ENCODE results near the gene HOXB9. TPM values are rescaled to one million over a fixed set of nuclear protein-coding genes. Genes with fewer than 3 reads are reported as not detected.

Gene HOXB9
- total and polyA plus RNA-seq, 10 of the 15 experiments (the other 5 are each of a cell fraction or from before 2014, with no cell fraction given): 0.01 to 0.49 (median 0.09) TPM; not detected in 5

DNA sequence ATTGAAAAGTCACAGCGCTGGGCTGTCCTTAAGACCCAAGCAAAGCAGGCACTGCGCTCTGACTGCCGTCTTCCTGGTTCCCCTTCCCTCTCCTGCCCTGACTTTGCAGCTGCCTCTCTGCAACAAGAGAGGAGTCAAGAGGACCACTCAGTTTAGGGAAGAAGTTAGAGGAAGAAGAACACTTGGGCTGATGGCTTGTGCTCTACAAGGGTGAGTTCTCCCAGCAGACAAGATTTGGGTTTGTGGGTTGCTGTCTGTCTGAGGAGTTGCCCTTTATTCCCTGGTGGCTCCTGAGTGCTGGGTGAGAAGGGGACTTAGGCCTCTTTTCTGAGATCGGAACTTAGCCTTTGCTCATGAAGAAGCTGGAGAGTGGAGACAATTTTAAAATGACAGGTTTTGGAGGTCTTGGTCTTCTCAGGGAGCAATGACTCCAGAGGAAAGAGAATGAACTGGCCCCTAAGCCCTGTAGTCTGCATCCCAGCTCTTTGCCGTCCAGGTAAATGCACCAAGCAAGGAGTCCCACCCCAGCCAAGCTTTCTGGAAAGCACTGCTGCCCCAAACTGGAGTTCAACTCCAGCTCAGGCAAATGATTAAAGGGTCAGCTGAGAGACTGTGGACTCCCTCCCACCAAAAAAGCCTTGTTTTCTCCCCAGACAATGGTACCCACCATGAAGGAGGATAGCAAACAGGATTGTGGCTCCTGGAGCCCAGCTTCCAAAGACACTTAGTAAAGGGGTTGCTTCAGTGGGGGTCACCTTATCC is 2.7 kb upstream of the HOXB9 start:
- no peaks in the 10 kb centered on the region for H3K79me2 ChIP-seq (ENCODE audit: control insufficient read depth, insufficient read depth, low read length)
- H3K9ac ChIP-seq (ENCODE audit: control insufficient read depth, insufficient read depth, low read length): no peak overlapping the region
- TF ChIP-seq NFYA (IDR thresholded peaks at IDR 0.05; ENCODE audit: borderline replicate concordance, low read depth, low read length): no peak
- TF ChIP-seq TAF1 (IDR thresholded peaks at IDR 0.05; ENCODE audit: borderline replicate concordance, low read depth, low read length): no peak
- TF ChIP-seq EGR1 (IDR thresholded peaks at IDR 0.05; ENCODE audit: borderline replicate concordance in 1 of 2, low read depth in 2 of 2, low read length in 2 of 2): no peak
- no peak for TF ChIP-seq TBL1XR1 (IDR thresholded peaks at IDR 0.05; ENCODE audit: low read depth, low read length)
- TF ChIP-seq SRF (IDR thresholded peaks at IDR 0.05; ENCODE audit: low read depth in 2 of 2, low read length in 2 of 2): no peak
- no peak for TF ChIP-seq NFIC (IDR thresholded peaks at IDR 0.05; ENCODE audit: low read depth, low read length)
- no peak for TF ChIP-seq HDAC6 (IDR thresholded peaks at IDR 0.05; ENCODE audit: unreplicated experiment)
- no peak for TF ChIP-seq PAX8 (IDR thresholded peaks at IDR 0.05)
- TF ChIP-seq ZBED1 (IDR thresholded peaks at IDR 0.05; ENCODE audit: borderline replicate concordance): no peak
- no peak overlapping the region for H2AFZ ChIP-seq (ENCODE audit: control insufficient read depth, low read depth, low read length)
- ChIA-PET CTCF (interaction anchor here (0.8 to 1.7 kb wide), 5 partner anchors 10 to 49 kb away, joined by 3 to 4 read pairs (median 3); partner anchors contain the start of gene HOXB5), RAD21 (ENCODE audit: unreplicated experiment) (no interaction called here), POLR2A (no interaction called here), SMC1A (ENCODE audit: uncharacterized antibody, unreplicated experiment) (no interaction called here)
- ATAC-seq (no peak), DNase-seq (ENCODE audit: low read depth, low spot score) (no peak), FAIRE-seq (no peak)
- H3K4me2 ChIP-seq (ENCODE audit: control insufficient read depth, insufficient read depth): no peak overlapping the region
- in situ Hi-C loops (cut with MboI) (loop anchor here (10.0 kb wide), 1 partner anchor 784 kb away; the partner anchor contains the start of gene SCRN2), intact Hi-C loops (cut with micrococcal nuclease; ENCODE audit: unreplicated experiment) (no loop called here)
- H4K20me1 ChIP-seq (ENCODE audit: control insufficient read depth, insufficient read depth): no peaks in the 10 kb centered on the region
- H3K36me3 ChIP-seq (ENCODE audit: control insufficient read depth in 2 of 2, insufficient read depth in 2 of 2, low read length in 1 of 2): no peaks in the 10 kb centered on the region; a peak in 1 of 4 replicates
- no peak overlapping the region for H3K4me3 ChIP-seq
- H3K27me3 ChIP-seq (replicated peaks in 1 of 2; ENCODE audit: control insufficient read depth in 2 of 2, insufficient read depth in 2 of 2, low read length in 1 of 2): peaks cover 25 to 33% of the 10 kb centered on the region in 2 experiments
- no peak overlapping the region for H3K27ac ChIP-seq (ENCODE audit: control insufficient read depth, insufficient read depth)
- 45% methylated on average over 5 of the region's 5 CpGs for WGBS (ENCODE audit: insufficient coverage, insufficient replicate concordance, low lambda C conversion rate, missing lambda C conversion rate)
- no TSS peak for BruUV-seq (replicated peaks)
- H3K9me3 ChIP-seq (replicated peaks; ENCODE audit: control insufficient read depth, insufficient read depth, low read length): no peaks in the 10 kb centered on the region
- H3K4me1 ChIP-seq (ENCODE audit: control insufficient read depth, insufficient read depth, low read length): peaks cover 17% of the 10 kb centered on the region
